ENCODE data around the gene EZH2.

Gene EZH2

GRCh38 chr7:148884299-148885022 lies 370 bp upstream of the EZH2 start:
- peak overlapping the region; percentile 92 for H3K4me3 ChIP-seq
- no peak for TF ChIP-seq CTCF (IDR thresholded peaks at IDR 0.05)
- peak; percentile 94 for DNase-seq (ENCODE audit: low spot score)
- peak overlapping the region; percentile 91 to 95 for H3K27ac ChIP-seq

DNA sequence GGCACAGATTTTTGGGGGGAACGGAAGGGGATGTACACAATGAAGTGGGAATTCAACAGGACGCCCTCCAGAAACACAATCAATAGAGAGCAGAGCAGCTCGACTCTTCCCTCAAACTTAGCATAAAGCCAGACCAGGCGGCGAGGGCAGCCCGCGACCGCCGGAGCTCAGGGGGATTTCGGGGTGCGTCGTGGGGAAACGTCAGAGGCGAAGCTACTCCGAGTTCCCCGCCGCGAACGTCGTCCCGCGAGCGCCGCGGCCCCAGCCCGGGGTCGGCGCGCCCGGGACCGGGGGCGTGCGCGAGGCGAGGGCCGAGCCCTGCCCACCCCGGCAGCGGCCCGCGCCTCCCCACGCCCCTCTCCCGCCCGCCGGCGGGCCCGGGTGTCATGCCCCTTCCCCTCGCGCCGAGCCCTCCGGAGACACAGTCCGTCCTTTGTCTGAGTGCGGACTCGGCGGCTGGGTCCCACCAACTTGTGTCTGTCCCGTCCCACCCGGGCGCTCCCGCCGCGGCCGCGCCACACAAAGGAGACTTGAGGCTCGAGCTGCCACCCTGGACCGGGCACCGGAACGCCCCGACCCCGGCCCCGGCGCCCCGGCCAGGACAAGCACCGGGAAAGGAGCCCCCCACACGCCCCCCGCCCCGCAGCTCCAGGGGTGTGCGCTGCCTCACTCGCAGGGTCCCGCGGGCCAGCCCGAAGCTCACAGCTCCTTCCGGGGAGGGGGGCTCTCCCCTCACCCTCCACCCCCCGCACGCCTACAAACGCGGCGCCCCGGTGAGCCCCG lies 634 bp downstream of the EZH2 start:
- DNase-seq (ENCODE audit: low spot score) = peak; percentile 72
- TF ChIP-seq CTCF (IDR thresholded peaks at IDR 0.05) = no peak
- peak overlapping the region; percentile 58 to 95 for H3K27ac ChIP-seq
- H3K4me3 ChIP-seq = peak overlapping the region; percentile 92

- TF ChIP-seq CTCF (IDR thresholded peaks at IDR 0.05) = no peak
- H3K4me3 ChIP-seq = peak overlapping the region; percentile 92
- DNase-seq (ENCODE audit: low spot score) = no peak
- no peak overlapping the region for H3K27ac ChIP-seq
These were observed 1.2 kb downstream of the EZH2 start for GRCh38 chr7:148882841-148883265.

- H3K27ac ChIP-seq = no peak overlapping the region
- no peak overlapping the region for H3K4me3 ChIP-seq
- DNase-seq (ENCODE audit: low spot score) = no peak
- TF ChIP-seq CTCF (IDR thresholded peaks at IDR 0.05) = no peak
These were observed 1.9 kb downstream of the EZH2 start for GRCh38 chr7:148882192-148882591.

- no peak overlapping the region for H3K4me3 ChIP-seq
- DNase-seq (ENCODE audit: low spot score) = no peak
- no peak for TF ChIP-seq CTCF (IDR thresholded peaks at IDR 0.05)
- H3K27ac ChIP-seq = no peak overlapping the region
These were observed 5.8 kb downstream of the EZH2 start for GRCh38 chr7:148878317-148878716.

GRCh38 chr7:148877517-148877916 lies 6.6 kb downstream of the EZH2 start:
- no peak for DNase-seq (ENCODE audit: low spot score)
- TF ChIP-seq CTCF (IDR thresholded peaks at IDR 0.05) = no peak
- no peak overlapping the region for H3K4me3 ChIP-seq
- H3K27ac ChIP-seq = no peak overlapping the region

All from coronary artery (tissue), 2 donors.